Esophagus squamous epithelium (tissue), 5 donors: ENCODE measurements around the gene SMIM15. TPM values are rescaled to one million over a fixed set of nuclear protein-coding genes. Genes with fewer than 3 reads are reported as not detected.

Experiments
- DNase-seq: peaks from one replicate; lab custom pipeline; 2025; lab: John Stamatoyannopoulos, UW
- H3K27ac ChIP-seq, 4 donors: fragments of 200-600 bp; sonication (generic); one replicate each; pipeline ENCODE4 v1.5.1; 2016 to 2019; ENCODE audit warnings: mild to moderate bottlenecking in 1 of 4
- H3K27me3 ChIP-seq, 4 donors: fragments of 200-600 bp; sonication (generic); 1 replicate in 3 of 4; 2 replicates in 1 of 4; pipeline versions ENCODE4 v1.5.1 to v1.6.0; 2017 to 2021; ENCODE audit warnings: antibody characterized with exemption in 1 of 4
- H3K36me3 ChIP-seq, 3 donors: fragments of 200-600 bp; sonication (generic); one replicate each; pipeline ENCODE4 v1.5.1; 2016 to 2019
- H3K4me1 ChIP-seq, 3 donors: fragments of 200-600 bp; sonication (generic); one replicate each; pipeline ENCODE4 v1.5.1; 2017 to 2019
- H3K4me3 ChIP-seq, 4 donors: fragments of 200-600 bp; sonication (generic); 1 replicate in 3 of 4; 2 replicates in 1 of 4; pipeline ENCODE4 v1.5.1; 2016 to 2019; ENCODE audit warnings: mild to moderate bottlenecking in 2 of 4, moderate library complexity in 1 of 4
- H3K9me3 ChIP-seq, 3 donors: fragments of 200-600 bp; sonication (generic); one replicate each; pipeline ENCODE4 v1.5.1; 2016 to 2019
- CTCF ChIP-seq, 6 experiments: fragments of 450-650 bp in 4 of 6; fragments of 200-600 bp in 2 of 6; sonication (generic) in 2 of 6; IDR thresholded peaks; one replicate each; pipeline ENCODE4 v1.5.1; 2016 to 2019; ENCODE audit warnings: antibody characterized with exemption in 6 of 6, mild to moderate bottlenecking in 4 of 6, moderate library complexity in 4 of 6
- POLR2A ChIP-seq, 4 donors: fragments of 450-650 bp; IDR thresholded peaks; one replicate each; pipeline ENCODE4 v1.6.1; 2017; ENCODE audit warnings: antibody characterized with exemption in 4 of 4, mild to moderate bottlenecking in 4 of 4, moderate library complexity in 3 of 4
- WGBS, 2 donors: methylation state at CpG; one replicate each; pipeline ENCODE4 v1.1.5; 2018; 5-methylcytosine and 5-hydroxymethylcytosine counted together
- intact Hi-C: fragments of 100-400 bp; cut with DNase I; formaldehyde crosslinking; loops from one replicate; pipeline ENCODE4 v1.15.0; 2022
- total RNA-seq, 4 donors: library from RNA; depleted of rRNA; stranded (reverse); fragments of >200 nt; gene quantifications; one replicate each; pipeline ENCODE4 v1.1.0, GENCODE V29; 2016
- donor health status: DM: yes; HTN: yes; CAD: no.

Gene SMIM15
- total RNA-seq, 4 donors from 2014 or later, result 33.6 to 48.0 (median 41.5) TPM

GRCh38 chr5:61176631-61177030 lies 14.4 kb upstream of the SMIM15 start:
- no peak for DNase-seq
- intact Hi-C loops, result no loop called here
- Histone ChIP-seq H3K27me3 (no peaks in the 10 kb centered on the region), H3K4me3 (no peak overlapping the region), H3K27ac (no peak overlapping the region), H3K4me1 (peaks cover 0 to 62% (median 5%) of the 10 kb centered on the region in 3 donors), H3K36me3 (no peaks in the 10 kb centered on the region), H3K9me3 (no peaks in the 10 kb centered on the region)
- WGBS, 2 donors, result 89 to 100% methylated on average over 3 of the region's 3 CpGs
- no peak for TF ChIP-seq POLR2A (IDR thresholded peaks at IDR 0.05)
- TF ChIP-seq CTCF (IDR thresholded peaks at IDR 0.05), result no peak

- TF ChIP-seq POLR2A (IDR thresholded peaks at IDR 0.05) (no peak), CTCF (IDR thresholded peaks at IDR 0.05) (no peak)
- H3K9me3 ChIP-seq, result no peaks in the 10 kb centered on the region
Observed at GRCh38 chr5:61171479-61171878, 9.2 kb upstream of the SMIM15 start.

GRCh38 chr5:61168951-61169350 lies 6.7 kb upstream of the SMIM15 start:
- Histone ChIP-seq H3K4me1 (peaks cover 0 to 20% (median 0%) of the 10 kb centered on the region in 3 donors), H3K4me3 (no peak overlapping the region), H3K36me3 (no peaks in the 10 kb centered on the region), H3K27me3 (no peaks in the 10 kb centered on the region), H3K9me3 (no peaks in the 10 kb centered on the region), H3K27ac (no peak overlapping the region)
- 91% methylated on average over 8 of the region's 8 CpGs for WGBS, 2 donors
- intact Hi-C loops, result no loop called here
- TF ChIP-seq POLR2A (IDR thresholded peaks at IDR 0.05), result no peak
- TF ChIP-seq CTCF (IDR thresholded peaks at IDR 0.05), result no peak
- DNase-seq, result no peak

More at GRCh38 chr5:61171479-61171878, 9.2 kb upstream of the SMIM15 start:
- 93 to 95% methylated on average over 1 of the region's 1 CpG for WGBS, 2 donors
- DNase-seq, result no peak
- intact Hi-C loops, result no loop called here
- H3K4me3 ChIP-seq, result no peak overlapping the region
- peaks cover 0 to 26% (median 0%) of the 10 kb centered on the region in 3 donors for H3K4me1 ChIP-seq
- H3K36me3 ChIP-seq, result no peaks in the 10 kb centered on the region
- H3K27ac ChIP-seq, result no peak overlapping the region
- no peaks in the 10 kb centered on the region for H3K27me3 ChIP-seq

GRCh38 chr5:61167382-61167781 lies 5.1 kb upstream of the SMIM15 start:
- TF ChIP-seq POLR2A (IDR thresholded peaks at IDR 0.05), result no peak
- peak in 5 of 6 experiments; percentile 15 to 39 (median 21) for TF ChIP-seq CTCF (IDR thresholded peaks at IDR 0.05)
- H3K9me3 ChIP-seq, result no peaks in the 10 kb centered on the region
- intact Hi-C loops, result no loop called here
- H3K27me3 ChIP-seq, result no peaks in the 10 kb centered on the region
- no peak for DNase-seq
- peaks cover 0 to 33% (median 0%) of the 10 kb centered on the region in 3 donors for H3K4me1 ChIP-seq
- H3K27ac ChIP-seq, result no peak overlapping the region
- 50 to 57% methylated on average over 4 of the region's 4 CpGs for WGBS, 2 donors
- H3K4me3 ChIP-seq, result no peak overlapping the region
- no peaks in the 10 kb centered on the region for H3K36me3 ChIP-seq

DNA sequence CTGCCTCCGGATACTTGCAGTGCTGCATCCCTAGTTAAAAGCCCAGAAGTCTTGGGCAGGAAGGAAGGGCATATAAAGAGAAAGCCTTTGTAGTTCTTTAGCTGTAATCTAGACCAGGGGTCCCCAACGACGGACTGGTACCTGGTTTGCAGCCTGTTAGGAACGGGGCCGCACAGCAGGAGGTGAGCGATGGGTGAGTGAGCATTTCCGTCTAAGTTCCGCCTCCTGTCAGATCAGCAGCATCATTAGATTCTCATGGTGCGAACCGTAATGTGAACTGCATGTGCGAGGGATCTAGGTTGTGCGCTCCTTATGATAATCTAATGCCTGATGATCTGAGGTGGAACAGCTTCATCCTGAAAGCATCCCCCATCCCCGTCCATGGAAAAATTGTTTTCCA lies 1.6 kb upstream of the SMIM15 start:
- H3K36me3 ChIP-seq, result peaks cover 0 to 20% (median 5%) of the 10 kb centered on the region in 3 donors
- no peaks in the 10 kb centered on the region for H3K9me3 ChIP-seq
- intact Hi-C loops, result loop anchor here (5.0 kb wide), 1 partner anchor 168 kb away; the partner anchor contains the start of gene ZSWIM6
- peak overlapping the region in 1 of 4 donors; percentile 93 for H3K4me3 ChIP-seq
- H3K27me3 ChIP-seq, result no peaks in the 10 kb centered on the region
- H3K4me1 ChIP-seq, result peaks cover 4 to 58% (median 13%) of the 10 kb centered on the region in 3 donors
- H3K27ac ChIP-seq, result peak overlapping the region; percentile 95 to 97 (median 96)
- no peak for TF ChIP-seq POLR2A (IDR thresholded peaks at IDR 0.05)
- TF ChIP-seq CTCF (IDR thresholded peaks at IDR 0.05), result no peak
- DNase-seq, result no peak
- WGBS, 2 donors, result 93 to 94% methylated on average over 10 to 13 of the region's 13 CpGs
